Spleen (tissue), 11 donors: ENCODE measurements around the gene NSD2. TPM values are rescaled to one million over a fixed set of nuclear protein-coding genes. Genes with fewer than 3 reads are reported as not detected.

Experiments
- DNase-seq: peaks from one replicate; pipeline ENCODE4 v3.0.0-alpha.2; 2020
- H3K27ac ChIP-seq, 8 donors: fragments of 200-600 bp; sonication (generic) in 7 of 8; 1 replicate in 4 of 8; 2 replicates in 4 of 8; pipeline versions ENCODE4 v1.5.0 to v1.8.0; 2016 to 2021; ENCODE audit warnings: inconsistent platforms in 4 of 8, mild to moderate bottlenecking in 4 of 8, moderate library complexity in 1 of 8
- H3K27me3 ChIP-seq, 7 donors: fragments of 200-600 bp; sonication (generic) in 6 of 7; replicated peaks in 1 of 7; 1 replicate in 4 of 7; 2 replicates in 3 of 7; pipeline versions ENCODE4 v1.5.0 to v1.8.0; 2016 to 2021; ENCODE audit warnings: inconsistent platforms in 3 of 7, mild to moderate bottlenecking in 1 of 7
- H3K36me3 ChIP-seq, 6 donors: fragments of 200-600 bp; sonication (generic) in 5 of 6; 1 replicate in 4 of 6; 2 replicates in 2 of 6; pipeline versions ENCODE4 v1.5.0 to v1.8.0; 2016 to 2021; ENCODE audit warnings: inconsistent platforms in 2 of 6
- H3K4me1 ChIP-seq, 6 donors: fragments of 200-600 bp; sonication (generic) in 5 of 6; 1 replicate in 3 of 6; 2 replicates in 3 of 6; pipeline versions ENCODE4 v1.5.0 to v1.8.0; 2016 to 2021; ENCODE audit warnings: inconsistent platforms in 3 of 6
- H3K4me3 ChIP-seq, 8 donors: fragments of 200-600 bp; sonication (generic) in 7 of 8; 1 replicate in 4 of 8; 2 replicates in 4 of 8; pipeline versions ENCODE4 v1.5.0 to v1.8.0; 2016 to 2021; ENCODE audit warnings: inconsistent platforms in 4 of 8, mild to moderate bottlenecking in 4 of 8, moderate library complexity in 2 of 8
- H3K9me3 ChIP-seq, 8 donors: fragments of 200-600 bp; sonication (generic) in 7 of 8; 1 replicate in 4 of 8; 2 replicates in 4 of 8; pipeline versions ENCODE4 v1.5.0 to v1.8.0; 2016 to 2021; ENCODE audit warnings: inconsistent platforms in 4 of 8
- CTCF ChIP-seq, 11 experiments: fragments of 200-600 bp in 7 of 11; fragments of 450-650 bp in 4 of 11; sonication (generic) in 4 of 11; IDR thresholded peaks in 8 of 11; conservative IDR thresholded peaks in 3 of 11; 1 replicate in 7 of 11; 2 replicates in 4 of 11; pipeline versions ENCODE4 v1.4.0 to v1.8.0; 2016 to 2021; ENCODE audit warnings: antibody characterized with exemption in 11 of 11, inconsistent platforms in 4 of 11, mild to moderate bottlenecking in 1 of 11
- POLR2A ChIP-seq, 3 donors: fragments of 450-650 bp; IDR thresholded peaks; one replicate each; pipeline ENCODE4 v1.5.1; 2017; ENCODE audit warnings: antibody characterized with exemption in 3 of 3, mild to moderate bottlenecking in 1 of 3
- POLR2AphosphoS5 ChIP-seq, 3 donors: sonication (generic); formaldehyde crosslinking; IDR thresholded peaks; one replicate each; pipeline ENCODE4 v1.5.1; 2017; ENCODE audit warnings: antibody characterized with exemption in 3 of 3
- WGBS, 5 donors: extraction: QIAGEN DNeasy Blood & Tissue Kit in 3 of 5; methylation state at CpG; one replicate each; pipeline versions ENCODE4 v1.1.5 to v1.1.7; 2013 to 2018; 5-methylcytosine and 5-hydroxymethylcytosine counted together
- intact Hi-C: fragments of 100-400 bp; cut with DNase I; formaldehyde crosslinking; loops from one replicate; pipeline ENCODE4 v1.15.0; 2023; ENCODE audit warnings: low total_unique reads
- polyA plus RNA-seq, 3 donors: library from polyadenylated mRNA; stranded (reverse); fragments of 200-250 nt; gene quantifications; one replicate each; pipeline ENCODE4 v1.2.1, GENCODE V29; 2013
- total RNA-seq, 7 donors: library from RNA; depleted of rRNA in 3 of 7; stranded (reverse); fragments of >200 nt in 3 of 7; fragmentation: NEBNext Ultra II Directional in 4 of 7; extraction: Animal tissue kit (Norgen Biotek cat#: 25700) in 4 of 7; gene quantifications; one replicate each; pipeline versions ENCODE4 v1.1.0 to v1.2.1, GENCODE V29; 2016 to 2021
- donor health status: healthy with polysubstance abuse.
- donor health status: DM: no; HTN: no; CAD: no; lungs with moderate emphysema.
- donor health status: DM: no; HTN: no; CAD: no.
- donor health status: Bipolar disorder and iron deficiency.
- donor health status: healthy.
- donor health status: DM: no; HTN: no; CAD: no.
- donor health status: DM: yes; HTN: yes; CAD: no.

The NSD2 gene
- total and polyA plus RNA-seq, 10 donors: 7.1 to 58.9 (median 47.8) TPM

GRCh38 chr4:1852904-1853623 is 18.1 kb upstream of the NSD2 start:
- no peak for TF ChIP-seq POLR2A (IDR thresholded peaks at IDR 0.05)
- TF ChIP-seq POLR2AphosphoS5 (IDR thresholded peaks at IDR 0.05): no peak
- no peak for TF ChIP-seq CTCF (IDR thresholded peaks at IDR 0.05 in 8 of 11, conservative IDR thresholded peaks at IDR 0.05 in 3 of 11)
- Histone ChIP-seq H3K4me1 (peaks cover 15 to 64% (median 43%) of the 10 kb centered on the region in 6 donors), H3K4me3 (no peak overlapping the region), H3K27ac (no peak overlapping the region), H3K27me3 (no peaks in the 10 kb centered on the region), H3K36me3 (peaks cover 0 to 14% (median 0%) of the 10 kb centered on the region in 6 donors), H3K9me3 (no peaks in the 10 kb centered on the region)
- WGBS, 5 donors: 84 to 92% (median 85%) methylated on average over 9 of the region's 9 CpGs
- no peak for DNase-seq
- intact Hi-C loops: no loop called here

GRCh38 chr4:1854752-1855151 is 16.4 kb upstream of the NSD2 start:
- Histone ChIP-seq H3K9me3 (no peaks in the 10 kb centered on the region), H3K36me3 (peaks cover 0 to 4% (median 0%) of the 10 kb centered on the region in 6 donors), H3K4me1 (peaks cover 15 to 73% (median 45%) of the 10 kb centered on the region in 6 donors), H3K27me3 (no peaks in the 10 kb centered on the region), H3K27ac (peak overlapping the region in 5 of 8 donors; percentile 78 to 87 (median 86)), H3K4me3 (peak overlapping the region; percentile 73 to 98 (median 90))
- no peak for DNase-seq
- TF ChIP-seq POLR2AphosphoS5 (IDR thresholded peaks at IDR 0.05) (no peak), CTCF (IDR thresholded peaks at IDR 0.05 in 8 of 11, conservative IDR thresholded peaks at IDR 0.05 in 3 of 11) (no peak), POLR2A (IDR thresholded peaks at IDR 0.05) (no peak)
- intact Hi-C loops: no loop called here
- WGBS, 5 donors: 57 to 75% (median 63%) methylated on average over 1 of the region's 1 CpG

GRCh38 chr4:1855333-1856070 is 15.7 kb upstream of the NSD2 start:
- Histone ChIP-seq H3K4me3 (peak overlapping the region; percentile 73 to 98 (median 90)), H3K36me3 (peaks cover 0 to 4% (median 0%) of the 10 kb centered on the region in 6 donors), H3K27ac (peak overlapping the region; percentile 75 to 90 (median 84)), H3K4me1 (peaks cover 15 to 73% (median 45%) of the 10 kb centered on the region in 6 donors), H3K27me3 (no peaks in the 10 kb centered on the region), H3K9me3 (no peaks in the 10 kb centered on the region)
- DNase-seq: no peak
- intact Hi-C loops: no loop called here
- no peak for TF ChIP-seq POLR2AphosphoS5 (IDR thresholded peaks at IDR 0.05)
- TF ChIP-seq POLR2A (IDR thresholded peaks at IDR 0.05): no peak
- TF ChIP-seq CTCF (IDR thresholded peaks at IDR 0.05 in 8 of 11, conservative IDR thresholded peaks at IDR 0.05 in 3 of 11): no peak
- 0 to 3% (median 1%) methylated on average over 24 to 92 of the region's 92 CpGs for WGBS, 5 donors
